ENCODE measurements around the gene SGCD. TPM values are rescaled to one million over a fixed set of nuclear protein-coding genes. Genes with fewer than 3 reads are reported as not detected.

SGCD gene
- total RNA-seq, 2 experiments from 2014 or later = not detected

DNA sequence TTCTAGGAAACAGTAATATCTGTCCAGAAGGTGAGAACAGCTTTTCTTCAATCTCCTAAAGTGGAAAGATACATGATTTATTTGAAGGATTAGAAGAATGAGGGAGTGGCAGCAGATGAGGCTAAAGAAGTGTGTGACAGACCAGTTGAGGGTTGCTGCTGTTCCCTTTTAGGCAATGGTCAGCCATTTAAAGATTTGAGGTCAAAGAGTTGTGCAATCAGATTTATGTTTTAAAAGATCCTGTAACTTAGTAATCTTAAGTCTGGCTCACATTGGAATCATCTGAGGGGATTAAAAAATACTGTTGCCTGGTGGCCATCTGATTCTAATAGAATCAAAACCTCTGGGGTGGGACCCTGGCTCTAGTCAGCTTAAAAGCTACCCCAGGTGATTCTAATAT, 4.3 kb upstream of the SGCD start:
- Mint-ChIP-seq H3K27me3 (peaks cover 12% of the 10 kb centered on the region), H3K4me3 (no peak overlapping the region), H3K36me3 (ENCODE audit: low read depth) (no peaks in the 10 kb centered on the region), H3K27ac (no peak overlapping the region), H3K9me3 (no peaks in the 10 kb centered on the region), H3K4me1 (ENCODE audit: low read depth) (no peaks in the 10 kb centered on the region)
- Histone ChIP-seq H3K4me3 (ENCODE audit: low read length) (no peak overlapping the region), H3K27ac (ENCODE audit: low read depth in 1 of 2, low read length in 2 of 2) (no peak overlapping the region), H3K36me3 (ENCODE audit: insufficient read depth, low read length) (no peaks in the 10 kb centered on the region), H3K27me3 (ENCODE audit: control insufficient read depth in 1 of 2, insufficient read depth in 2 of 2, low read length in 2 of 2) (peaks cover 0 to 6% of the 10 kb centered on the region in 2 experiments), H3K9me3 (ENCODE audit: control insufficient read depth in 1 of 2, insufficient read depth in 1 of 2, low read length in 2 of 2) (no peaks in the 10 kb centered on the region), H3K4me1 (ENCODE audit: insufficient read depth, low read length) (no peaks in the 10 kb centered on the region)
- ChIA-PET POLR2A (no interaction called here), CTCF (no interaction called here)
- intact Hi-C loops (cut with DNase I, micrococcal nuclease) = no loop called here
- TF ChIP-seq, protein P1, sequence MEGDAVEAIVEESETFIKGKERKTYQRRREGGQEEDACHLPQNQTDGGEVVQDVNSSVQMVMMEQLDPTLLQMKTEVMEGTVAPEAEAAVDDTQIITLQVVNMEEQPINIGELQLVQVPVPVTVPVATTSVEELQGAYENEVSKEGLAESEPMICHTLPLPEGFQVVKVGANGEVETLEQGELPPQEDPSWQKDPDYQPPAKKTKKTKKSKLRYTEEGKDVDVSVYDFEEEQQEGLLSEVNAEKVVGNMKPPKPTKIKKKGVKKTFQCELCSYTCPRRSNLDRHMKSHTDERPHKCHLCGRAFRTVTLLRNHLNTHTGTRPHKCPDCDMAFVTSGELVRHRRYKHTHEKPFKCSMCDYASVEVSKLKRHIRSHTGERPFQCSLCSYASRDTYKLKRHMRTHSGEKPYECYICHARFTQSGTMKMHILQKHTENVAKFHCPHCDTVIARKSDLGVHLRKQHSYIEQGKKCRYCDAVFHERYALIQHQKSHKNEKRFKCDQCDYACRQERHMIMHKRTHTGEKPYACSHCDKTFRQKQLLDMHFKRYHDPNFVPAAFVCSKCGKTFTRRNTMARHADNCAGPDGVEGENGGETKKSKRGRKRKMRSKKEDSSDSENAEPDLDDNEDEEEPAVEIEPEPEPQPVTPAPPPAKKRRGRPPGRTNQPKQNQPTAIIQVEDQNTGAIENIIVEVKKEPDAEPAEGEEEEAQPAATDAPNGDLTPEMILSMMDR (IDR thresholded peaks at IDR 0.05) = no peak
- ATAC-seq (ENCODE audit: poor library complexity) (no peak), DNase-seq (no peak)

DNA sequence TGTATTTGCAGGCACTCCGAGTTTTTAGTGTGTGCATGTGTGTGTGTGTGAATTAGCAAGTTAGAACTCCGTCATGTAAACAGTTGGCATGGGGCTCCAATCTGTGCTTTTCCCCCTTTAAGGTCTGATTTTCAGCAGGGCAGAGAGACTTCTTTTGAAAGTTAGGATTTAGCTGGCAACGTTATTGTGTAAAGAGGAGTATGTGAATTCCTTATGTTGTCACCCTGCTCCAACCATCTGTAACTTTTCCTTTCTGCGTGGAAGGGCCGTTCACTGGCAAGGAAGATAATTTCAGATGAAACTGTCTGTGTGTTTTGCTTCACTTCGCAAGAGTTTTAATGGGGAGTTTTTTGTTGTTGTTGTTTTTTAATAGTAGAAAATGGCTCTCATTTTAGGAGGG, 332 bp downstream of the SGCD start:
- TF ChIP-seq, protein P1 (IDR thresholded peaks at IDR 0.05) = no peak
- no peaks in the 10 kb centered on the region for H3K36me3 ChIP-seq (ENCODE audit: insufficient read depth, low read length)
- H3K27me3 ChIP-seq (ENCODE audit: control insufficient read depth in 1 of 2, insufficient read depth in 2 of 2, low read length in 2 of 2) = peaks cover 0 to 6% of the 10 kb centered on the region in 2 experiments
- H3K4me1 ChIP-seq (ENCODE audit: insufficient read depth, low read length) = no peaks in the 10 kb centered on the region
- H3K4me3 ChIP-seq (ENCODE audit: low read length) = no peak overlapping the region
- Mint-ChIP-seq H3K4me1 (ENCODE audit: low read depth) (no peaks in the 10 kb centered on the region), H3K36me3 (ENCODE audit: low read depth) (no peaks in the 10 kb centered on the region), H3K4me3 (no peak overlapping the region), H3K27ac (no peak overlapping the region), H3K27me3 (peaks cover 16% of the 10 kb centered on the region), H3K9me3 (no peaks in the 10 kb centered on the region)
- ChIA-PET POLR2A (no interaction called here), CTCF (no interaction called here)
- DNase-seq (no peak), ATAC-seq (ENCODE audit: poor library complexity) (no peak)
- no peak overlapping the region for H3K27ac ChIP-seq (ENCODE audit: low read depth in 1 of 2, low read length in 2 of 2)
- no peaks in the 10 kb centered on the region for H3K9me3 ChIP-seq (ENCODE audit: control insufficient read depth in 1 of 2, insufficient read depth in 1 of 2, low read length in 2 of 2)
- intact Hi-C loops (cut with DNase I, micrococcal nuclease) = no loop called here

DNA sequence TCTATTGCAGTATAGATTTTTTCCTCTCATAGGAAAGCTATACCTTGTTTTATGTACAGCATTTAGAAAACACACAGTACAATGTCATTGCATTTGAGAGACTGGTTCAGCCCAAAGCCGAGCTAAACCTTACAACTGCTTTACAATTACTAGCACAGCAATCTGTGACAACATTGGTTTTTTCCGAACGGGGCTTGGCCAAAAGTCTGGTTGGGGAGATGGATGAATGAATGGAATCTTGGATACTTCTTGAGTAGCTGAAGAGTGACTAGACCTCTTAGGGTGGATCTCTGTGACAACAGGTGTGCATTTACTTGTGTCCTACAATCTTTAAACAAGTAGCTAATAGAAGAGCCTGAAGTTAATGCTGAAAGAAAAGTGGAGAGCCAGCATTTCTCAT, 1.2 kb downstream of the SGCD start:
- Mint-ChIP-seq H3K9me3 (no peaks in the 10 kb centered on the region), H3K36me3 (ENCODE audit: low read depth) (no peaks in the 10 kb centered on the region), H3K27me3 (peaks cover 16% of the 10 kb centered on the region), H3K4me1 (ENCODE audit: low read depth) (no peaks in the 10 kb centered on the region), H3K27ac (no peak overlapping the region), H3K4me3 (no peak overlapping the region)
- H3K4me1 ChIP-seq (ENCODE audit: insufficient read depth, low read length) = no peaks in the 10 kb centered on the region
- TF ChIP-seq, protein P1 (IDR thresholded peaks at IDR 0.05) = no peak
- no peak for ATAC-seq (ENCODE audit: poor library complexity)
- intact Hi-C loops (cut with DNase I, micrococcal nuclease) = no loop called here
- peaks cover 0 to 6% of the 10 kb centered on the region in 2 experiments for H3K27me3 ChIP-seq (ENCODE audit: control insufficient read depth in 1 of 2, insufficient read depth in 2 of 2, low read length in 2 of 2)
- no peak overlapping the region for H3K4me3 ChIP-seq (ENCODE audit: low read length)
- CTCF ChIA-PET = no interaction called here
- no peaks in the 10 kb centered on the region for H3K9me3 ChIP-seq (ENCODE audit: control insufficient read depth in 1 of 2, insufficient read depth in 1 of 2, low read length in 2 of 2)
- DNase-seq = no peak
- no peaks in the 10 kb centered on the region for H3K36me3 ChIP-seq (ENCODE audit: insufficient read depth, low read length)
- POLR2A ChIA-PET = no interaction called here
- no peak overlapping the region for H3K27ac ChIP-seq (ENCODE audit: low read depth in 1 of 2, low read length in 2 of 2)

All from CD4-positive, alpha-beta T cell (primary cell).